ENCODE data around the gene RHBDD3.
"Not testable (repeated sequence)": the region's sequence is repeated elsewhere in the genome, so short reads cannot be mapped to it uniquely, and the experiment has no call there.

RHBDD3 gene

DNA sequence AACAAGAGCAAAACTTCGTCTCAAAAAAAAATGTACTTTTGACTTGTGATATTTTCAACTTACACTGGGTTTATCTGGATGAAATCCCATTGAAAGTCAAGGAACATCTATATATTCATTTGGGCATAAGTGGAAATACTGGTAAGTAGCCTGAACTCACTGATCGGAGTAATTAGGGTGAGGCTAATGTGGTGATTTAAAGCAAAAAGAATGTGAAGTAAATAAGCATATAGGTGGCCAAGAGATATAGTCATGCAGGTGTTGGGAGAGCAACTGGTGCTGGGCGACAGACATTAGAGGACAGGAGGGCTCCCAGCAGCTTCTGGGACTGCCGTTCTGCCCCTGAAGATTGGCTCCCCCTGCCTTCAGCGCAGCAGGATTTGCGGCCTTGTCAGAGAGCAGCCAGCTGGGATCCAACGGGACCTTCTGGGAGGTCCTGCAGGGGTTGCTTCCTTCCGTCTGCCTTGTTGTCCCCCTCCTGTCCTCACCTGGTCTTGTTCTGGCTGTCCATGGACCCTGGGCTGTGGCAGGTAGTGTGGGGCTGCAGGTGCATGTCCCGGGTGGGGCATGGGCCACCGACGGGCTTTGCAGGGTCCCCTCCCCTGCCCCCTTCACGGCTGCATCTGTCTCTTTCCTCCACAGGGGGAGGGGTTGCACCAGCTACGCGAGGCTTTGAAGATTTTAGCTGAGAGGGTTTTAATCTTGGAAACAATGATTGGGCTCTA is 14.1 kb downstream of the RHBDD3 start:
- Histone ChIP-seq H3K9me3 (no peaks in the 10 kb centered on the region), H3K4me1 (ENCODE audit: control insufficient read depth in 1 of 2, insufficient read depth in 1 of 2, low read depth in 1 of 2, low read length in 1 of 2) (no peaks in the 10 kb centered on the region), H3K27me3 (no peaks in the 10 kb centered on the region), H3K4me3 (ENCODE audit: low read depth in 1 of 2, low read length in 1 of 2) (no peak overlapping the region), H3K27ac (no peak overlapping the region), H3K36me3 (no peaks in the 10 kb centered on the region)
- TF ChIP-seq, protein P1, sequence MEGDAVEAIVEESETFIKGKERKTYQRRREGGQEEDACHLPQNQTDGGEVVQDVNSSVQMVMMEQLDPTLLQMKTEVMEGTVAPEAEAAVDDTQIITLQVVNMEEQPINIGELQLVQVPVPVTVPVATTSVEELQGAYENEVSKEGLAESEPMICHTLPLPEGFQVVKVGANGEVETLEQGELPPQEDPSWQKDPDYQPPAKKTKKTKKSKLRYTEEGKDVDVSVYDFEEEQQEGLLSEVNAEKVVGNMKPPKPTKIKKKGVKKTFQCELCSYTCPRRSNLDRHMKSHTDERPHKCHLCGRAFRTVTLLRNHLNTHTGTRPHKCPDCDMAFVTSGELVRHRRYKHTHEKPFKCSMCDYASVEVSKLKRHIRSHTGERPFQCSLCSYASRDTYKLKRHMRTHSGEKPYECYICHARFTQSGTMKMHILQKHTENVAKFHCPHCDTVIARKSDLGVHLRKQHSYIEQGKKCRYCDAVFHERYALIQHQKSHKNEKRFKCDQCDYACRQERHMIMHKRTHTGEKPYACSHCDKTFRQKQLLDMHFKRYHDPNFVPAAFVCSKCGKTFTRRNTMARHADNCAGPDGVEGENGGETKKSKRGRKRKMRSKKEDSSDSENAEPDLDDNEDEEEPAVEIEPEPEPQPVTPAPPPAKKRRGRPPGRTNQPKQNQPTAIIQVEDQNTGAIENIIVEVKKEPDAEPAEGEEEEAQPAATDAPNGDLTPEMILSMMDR (IDR thresholded peaks at IDR 0.05) = no peak

DNA sequence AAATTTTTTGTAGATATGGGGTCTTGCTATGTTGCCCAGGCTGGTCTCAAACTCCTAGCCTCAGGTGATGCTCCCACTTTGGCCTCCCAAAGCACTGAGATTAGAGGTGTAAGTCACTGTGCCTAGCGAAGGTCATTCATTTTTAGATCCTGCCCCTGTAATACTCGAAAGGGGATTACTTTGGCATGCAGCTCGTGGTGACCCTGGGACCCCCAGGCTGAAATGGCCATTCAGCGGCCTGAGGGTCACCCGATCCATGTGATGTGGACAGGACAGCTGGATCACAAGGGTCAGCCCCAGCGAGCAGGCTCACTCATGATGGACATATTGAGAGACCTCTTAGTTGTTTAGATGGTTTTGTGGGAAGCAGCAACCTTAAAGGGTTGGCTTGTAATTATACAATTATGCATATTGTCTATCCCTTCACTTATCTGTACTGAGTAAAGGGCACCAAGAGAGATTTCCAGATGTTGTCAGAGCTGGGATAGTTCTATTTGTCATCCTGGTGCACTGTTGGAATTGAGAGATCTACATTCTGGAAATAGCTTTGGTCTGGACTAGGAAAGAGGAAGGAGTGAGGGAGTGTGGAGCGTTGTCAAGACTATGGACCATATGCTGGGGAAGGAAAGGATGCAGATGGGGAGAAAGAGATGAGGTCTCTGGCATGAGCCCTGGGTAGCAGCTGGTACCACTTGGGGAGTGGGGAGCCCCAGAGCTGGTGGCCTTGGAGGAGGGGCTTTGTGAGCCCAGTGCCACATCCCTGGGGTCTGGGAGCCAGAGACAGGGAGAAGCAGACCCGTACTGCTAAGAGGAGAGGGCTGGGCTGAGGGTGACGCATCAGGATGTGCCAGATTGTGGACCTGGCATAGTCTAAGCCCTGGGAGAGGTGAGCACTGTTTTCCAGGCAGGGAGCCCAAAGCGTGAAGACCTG is 15.5 kb downstream of the RHBDD3 start:
- Histone ChIP-seq H3K27ac (no peak overlapping the region), H3K4me1 (ENCODE audit: control insufficient read depth in 1 of 2, insufficient read depth in 1 of 2, low read depth in 1 of 2, low read length in 1 of 2) (no peaks in the 10 kb centered on the region), H3K4me3 (ENCODE audit: low read depth in 1 of 2, low read length in 1 of 2) (no peak overlapping the region), H3K9me3 (no peaks in the 10 kb centered on the region), H3K27me3 (no peaks in the 10 kb centered on the region), H3K36me3 (no peaks in the 10 kb centered on the region)
- TF ChIP-seq, protein P1 (IDR thresholded peaks at IDR 0.05) = no peak

DNA sequence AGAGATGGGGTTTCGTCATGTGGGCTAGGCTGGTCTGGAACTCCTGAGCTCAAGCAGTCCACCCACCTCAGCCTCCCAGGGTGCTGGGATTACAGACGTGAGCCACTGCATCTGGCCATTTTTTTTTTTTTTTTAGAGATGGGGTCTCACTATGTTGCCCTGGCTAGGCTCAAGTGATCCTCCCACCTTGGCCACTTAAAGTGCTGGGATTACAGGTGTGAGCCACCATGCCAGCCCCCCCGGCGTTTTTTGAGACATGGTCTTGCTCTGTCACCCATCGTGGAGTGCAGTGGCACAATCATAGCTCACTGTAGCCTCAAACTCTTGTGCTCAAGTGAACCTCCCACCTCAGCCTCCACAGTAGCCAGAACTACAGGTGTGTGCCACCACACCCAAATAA is 16.5 kb downstream of the RHBDD3 start:
- no peak overlapping the region for H3K27ac ChIP-seq
- H3K9me3 ChIP-seq = no peaks in the 10 kb centered on the region
- H3K4me3 ChIP-seq (ENCODE audit: low read depth in 1 of 2, low read length in 1 of 2) = no peak overlapping the region
- TF ChIP-seq, protein P1 (IDR thresholded peaks at IDR 0.05) = no peak
- H3K4me1 ChIP-seq (ENCODE audit: control insufficient read depth in 1 of 2, insufficient read depth in 1 of 2, low read depth in 1 of 2, low read length in 1 of 2) = no peaks in the 10 kb centered on the region
- no peaks in the 10 kb centered on the region for H3K27me3 ChIP-seq
- no peaks in the 10 kb centered on the region for H3K36me3 ChIP-seq

DNA sequence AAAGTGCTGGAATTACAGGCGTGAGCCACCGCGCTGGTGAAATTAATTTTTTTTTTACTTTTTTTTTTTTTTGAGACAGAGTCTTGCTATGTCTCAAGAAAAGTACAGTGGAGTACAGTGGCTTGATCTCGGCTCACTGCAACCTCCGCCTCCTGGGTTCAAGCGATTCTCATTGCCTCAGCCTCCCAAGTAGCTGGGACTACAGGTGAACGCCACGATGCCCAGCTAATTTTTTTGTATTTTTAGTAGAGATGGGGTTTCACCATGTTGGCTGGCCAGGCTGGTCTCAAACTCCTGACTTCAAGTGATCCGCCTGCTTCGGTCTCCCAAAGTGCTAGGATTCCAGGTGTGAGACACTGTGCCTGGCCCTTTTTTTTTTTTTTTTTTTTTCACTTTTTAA is 19.9 kb downstream of the RHBDD3 start:
- not testable (repeated sequence) for H3K9me3 ChIP-seq; H3K4me1 ChIP-seq (ENCODE audit: control insufficient read depth in 1 of 2, insufficient read depth in 1 of 2, low read depth in 1 of 2, low read length in 1 of 2); H3K4me3 ChIP-seq (ENCODE audit: low read depth in 1 of 2, low read length in 1 of 2); H3K36me3 ChIP-seq; H3K27me3 ChIP-seq; H3K27ac ChIP-seq

DNA sequence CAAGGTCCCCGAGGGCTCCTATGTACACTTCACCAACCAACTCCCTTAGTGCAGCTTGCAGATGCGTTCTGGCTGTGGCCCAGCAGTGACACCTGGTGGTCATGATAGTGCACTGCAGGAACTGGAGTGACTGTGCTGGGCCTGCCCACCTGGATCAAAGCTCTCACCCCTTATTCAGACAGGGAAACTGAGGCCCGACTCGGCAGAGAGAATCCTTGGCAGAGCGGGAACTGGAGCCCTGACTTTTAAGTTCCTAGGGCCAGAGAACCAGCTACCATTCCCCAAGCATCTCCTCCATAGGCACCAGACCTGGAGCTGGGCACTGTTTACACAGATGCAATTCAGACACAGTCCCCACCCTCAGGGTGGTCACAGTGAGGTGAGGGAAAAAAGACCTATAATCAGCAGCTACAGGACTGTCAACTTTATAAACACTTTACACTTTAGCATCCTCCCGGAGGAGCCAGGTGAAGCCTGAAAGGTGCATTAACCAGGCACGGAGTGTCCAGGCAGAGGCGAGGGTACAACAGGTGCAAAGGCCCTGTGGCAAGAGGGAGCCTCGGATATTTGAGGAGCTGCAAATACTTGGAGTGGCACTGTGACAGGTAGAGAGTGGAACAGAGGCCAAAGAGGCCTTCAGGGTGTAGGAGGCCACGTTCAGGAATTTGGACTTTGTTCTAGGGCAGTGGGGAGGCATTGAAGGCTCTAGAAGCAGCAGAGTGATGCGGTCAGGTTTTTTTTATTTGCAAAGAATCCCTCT is 22.0 kb downstream of the RHBDD3 start:
- no peaks in the 10 kb centered on the region for H3K27me3 ChIP-seq
- TF ChIP-seq, protein P1 (IDR thresholded peaks at IDR 0.05) = peak; percentile 92

More for the DNA sequence above, 22.0 kb downstream of the RHBDD3 start:
- H3K4me3 ChIP-seq (ENCODE audit: low read depth in 1 of 2, low read length in 1 of 2) = no peak overlapping the region
- H3K4me1 ChIP-seq (ENCODE audit: control insufficient read depth in 1 of 2, insufficient read depth in 1 of 2, low read depth in 1 of 2, low read length in 1 of 2) = no peaks in the 10 kb centered on the region
- no peaks in the 10 kb centered on the region for H3K9me3 ChIP-seq
- no peaks in the 10 kb centered on the region for H3K36me3 ChIP-seq
- H3K27ac ChIP-seq = no peak overlapping the region
